Fibroblast of skin of left biceps (primary cell): ENCODE measurements around the gene COL18A1.
"Not testable (repeated sequence)": the region's sequence is repeated elsewhere in the genome, so short reads cannot be mapped to it uniquely, and the experiment has no call there.

ENCODE experiments used
- DNase-seq, 2 experiments: peaks; one replicate each; pipeline ENCODE4 v3.0.0-alpha.2; 2013; ENCODE audit warnings: low read depth in 2 of 2

COL18A1 gene

GRCh38 chr21:45559216-45560105 is 154.5 kb downstream of the COL18A1 start:
- DNase-seq, result no peak

GRCh38 chr21:45560106-45561021 is 155.4 kb downstream of the COL18A1 start:
- DNase-seq, result no peak

- DNase-seq, result not testable (repeated sequence)
Measured at GRCh38 chr21:45561241-45561640, 156.3 kb downstream of the COL18A1 start.

- no peak for DNase-seq
Measured at GRCh38 chr21:45562402-45562801, 157.4 kb downstream of the COL18A1 start.

- no peak for DNase-seq
Measured at GRCh38 chr21:45562965-45563364, 158.0 kb downstream of the COL18A1 start.
